GM18907 (cell line): Measurements from ENCODE around the gene PIK3CA.
"Not testable (repeated sequence)": the region's sequence is repeated elsewhere in the genome, so short reads cannot be mapped to it uniquely, and the experiment has no call there.

Experiments
- ATAC-seq: cut with Tn5 transposase; IDR thresholded peaks from one replicate; pipeline ENCODE4 v1.9.1; 2021; ENCODE audit warnings: mild to moderate bottlenecking, moderate library complexity; ENCODE audit not compliant: unreplicated experiment

PIK3CA gene

DNA sequence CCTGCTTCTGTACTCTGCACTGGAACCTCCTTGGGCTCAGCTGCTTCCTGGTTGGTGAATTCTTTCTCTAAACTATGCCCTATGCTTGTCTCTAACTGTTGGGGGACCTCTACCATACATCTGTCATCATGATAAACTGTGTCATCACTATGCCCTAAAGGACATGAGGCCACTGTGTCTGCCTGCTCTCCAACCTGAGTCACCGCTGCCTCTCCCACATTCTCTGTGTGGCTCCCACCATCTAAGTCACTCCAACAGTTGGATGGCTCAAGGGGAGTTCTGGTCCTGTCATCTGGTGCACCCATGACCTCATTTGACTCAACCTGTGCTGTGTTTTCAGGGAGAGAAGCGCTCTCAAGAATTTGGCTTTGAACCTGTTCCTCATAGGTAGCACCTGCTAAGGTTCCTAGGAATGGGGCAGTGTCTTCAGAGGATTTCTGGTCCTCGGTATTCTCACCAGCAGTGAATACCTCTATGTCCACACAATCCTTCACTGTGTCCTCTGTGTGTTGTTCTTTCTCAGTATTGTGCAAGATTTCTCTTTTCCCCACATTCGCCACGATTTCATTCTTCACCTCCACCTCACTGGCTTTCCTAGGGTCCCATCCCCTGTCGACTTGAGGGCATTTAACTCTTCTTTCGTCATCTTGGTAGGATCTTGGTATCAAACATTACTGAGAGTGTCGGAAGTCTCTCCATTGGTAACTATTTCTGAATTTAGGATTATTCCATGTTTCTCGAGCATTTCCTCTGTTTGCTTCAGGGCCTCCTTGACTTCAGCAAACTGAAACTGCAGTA, 112.0 kb downstream of the PIK3CA start:
- not testable (repeated sequence) for ATAC-seq

DNA sequence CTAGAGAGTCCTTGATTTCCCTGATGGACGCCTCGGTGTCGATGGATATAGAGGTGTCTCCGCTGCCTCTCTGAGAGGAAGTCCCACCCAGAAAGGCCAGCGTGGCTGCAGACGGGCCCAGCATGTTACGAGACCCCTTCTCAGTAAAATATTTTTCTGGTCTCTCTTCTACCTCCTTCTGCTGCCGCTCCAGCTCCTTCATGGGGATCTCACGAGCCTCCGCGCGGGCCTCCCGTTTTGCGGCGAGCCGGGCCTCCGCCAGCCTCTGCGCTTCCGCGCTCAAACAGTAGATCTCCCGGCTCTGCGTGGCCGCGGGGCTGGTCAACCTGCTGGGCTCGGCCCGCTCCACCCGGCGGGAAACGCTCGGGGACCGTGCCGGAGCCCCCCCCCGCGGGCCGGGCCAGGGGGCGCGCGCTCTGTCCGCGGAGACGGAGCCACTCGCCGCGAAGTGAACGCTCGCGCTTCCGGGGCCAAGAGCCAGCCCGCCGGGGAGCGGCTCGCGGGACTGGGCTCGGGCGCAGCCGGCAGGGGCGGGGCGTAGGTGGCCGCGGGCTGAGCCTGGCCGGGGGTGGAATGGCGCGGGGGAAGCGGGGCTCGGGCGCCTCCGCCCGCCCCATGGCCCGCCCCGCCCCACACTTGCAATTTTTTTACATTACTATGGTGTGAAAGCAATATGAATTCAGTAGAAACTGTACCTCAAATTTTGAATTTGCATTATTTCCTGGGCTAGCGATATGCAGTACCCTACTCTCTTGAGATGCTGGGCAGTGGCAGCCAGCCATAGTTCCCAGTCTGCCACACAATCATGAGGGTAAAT, 113.0 kb downstream of the PIK3CA start:
- peak; percentile 88 for ATAC-seq

- no peak for ATAC-seq
These were observed 115.0 kb downstream of the PIK3CA start for GRCh38 chr3:179263134-179263533.

DNA sequence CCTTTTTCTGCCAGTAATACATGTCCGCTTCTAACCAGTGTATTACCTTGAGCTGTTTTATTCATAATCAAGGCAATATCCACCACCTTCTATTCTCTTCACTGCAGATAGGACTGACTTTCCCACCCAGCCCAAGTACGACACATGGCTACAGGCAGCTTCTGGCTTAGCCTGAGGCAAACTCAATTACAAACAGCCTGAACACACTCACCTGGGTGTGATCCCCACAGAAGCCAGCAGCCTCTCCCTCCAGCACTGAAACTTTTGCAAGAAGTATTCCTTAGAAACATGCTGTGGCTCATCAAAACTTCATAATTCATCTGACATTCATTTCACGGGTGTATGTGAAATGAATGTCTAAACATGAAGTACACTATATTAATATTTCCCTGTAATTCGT, 116.3 kb downstream of the PIK3CA start:
- ATAC-seq = no peak

DNA sequence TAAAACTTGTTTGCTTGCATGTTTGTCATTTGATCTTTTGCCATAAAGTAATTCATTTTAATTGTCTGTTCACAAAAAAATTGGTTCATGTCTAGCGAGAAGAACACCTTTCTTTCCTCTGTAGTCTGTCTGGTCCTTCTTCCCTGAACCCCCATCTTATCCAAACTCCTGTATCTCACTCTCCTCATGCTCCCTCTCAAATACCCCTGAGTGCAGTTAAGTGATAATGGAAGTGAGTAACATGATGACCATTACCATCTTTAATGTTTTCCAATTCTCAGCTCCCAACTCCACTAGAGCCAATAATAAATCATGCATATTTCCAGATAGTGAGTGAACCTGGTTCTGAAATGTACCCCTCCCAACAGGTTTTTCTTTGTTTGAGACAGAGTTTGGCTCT, 116.9 kb downstream of the PIK3CA start:
- no peak for ATAC-seq

DNA sequence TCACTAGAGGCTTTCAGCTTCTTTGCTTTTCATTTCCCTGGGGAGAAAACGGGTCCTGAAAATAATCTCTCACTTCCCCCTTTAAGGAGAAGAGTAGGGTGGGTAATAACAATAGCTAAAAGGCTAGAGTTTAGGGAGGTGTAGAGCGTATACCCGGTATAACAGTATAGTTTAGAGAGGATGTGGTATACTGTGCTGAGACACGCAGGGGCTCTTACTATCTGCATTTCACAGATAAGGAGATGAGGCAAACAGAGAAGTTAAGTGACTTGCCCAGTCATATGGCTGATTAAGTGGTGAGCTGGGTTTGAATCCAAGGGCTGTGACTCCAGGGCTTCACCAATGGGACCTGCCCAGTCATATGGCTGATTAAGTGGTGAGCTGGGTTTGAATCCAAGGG, 117.7 kb downstream of the PIK3CA start:
- ATAC-seq = peak; percentile 68

DNA sequence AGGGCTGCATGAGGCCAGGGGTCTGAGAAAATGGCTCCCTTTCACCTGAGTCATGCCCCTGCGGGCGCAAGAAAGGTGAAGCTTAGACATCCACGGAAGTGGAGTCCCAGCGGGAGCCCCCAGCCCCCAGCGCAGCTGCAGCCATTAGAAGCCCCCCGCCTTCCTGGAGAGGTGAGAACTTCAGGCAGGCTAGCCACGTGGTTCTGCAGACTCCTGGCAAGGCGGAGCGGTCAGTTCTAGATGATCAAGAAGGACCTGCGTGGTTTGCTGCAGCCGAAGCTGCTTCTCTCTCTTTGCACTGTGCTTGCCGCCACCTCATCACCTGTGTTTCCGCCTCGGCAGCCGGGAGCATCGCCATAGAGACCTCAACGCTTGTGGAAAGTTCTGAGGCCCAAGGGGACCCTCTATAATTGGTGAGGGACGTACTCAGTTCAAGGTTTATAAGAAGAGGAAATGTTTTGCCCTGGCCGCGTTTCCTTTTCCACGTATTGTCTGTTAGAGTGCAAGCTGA, 118.6 kb downstream of the PIK3CA start:
- no peak for ATAC-seq

DNA sequence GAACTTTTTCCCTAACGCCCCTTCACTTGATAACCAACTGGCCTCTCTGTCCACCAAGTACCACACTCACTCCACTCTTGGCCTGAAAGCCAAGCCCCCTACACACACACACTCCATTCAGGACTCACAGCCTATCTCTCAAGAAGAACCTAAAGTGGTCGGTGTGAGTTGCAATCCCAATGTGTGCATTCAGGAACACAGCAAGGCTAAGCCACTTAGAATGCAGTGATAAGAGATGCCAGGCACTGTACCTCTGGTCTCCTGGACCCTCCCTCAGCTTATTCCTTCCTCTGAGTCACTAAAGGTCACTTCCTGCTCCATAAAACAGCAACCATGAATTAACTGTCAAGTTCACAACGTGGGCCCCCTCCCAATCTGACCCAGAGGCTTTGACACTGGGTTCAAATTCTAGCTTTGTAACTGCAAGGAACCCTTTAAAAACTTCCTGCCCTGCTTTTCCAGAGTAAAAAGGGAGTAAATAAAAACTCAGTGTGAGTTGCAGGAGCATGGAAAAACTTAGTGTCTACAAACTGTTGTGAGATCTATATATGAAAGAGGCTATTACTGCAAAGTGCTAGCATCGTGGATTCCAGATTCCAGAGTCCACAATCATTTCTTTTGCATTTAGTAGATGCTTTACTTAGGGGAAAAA, 120.4 kb downstream of the PIK3CA start:
- ATAC-seq = no peak

DNA sequence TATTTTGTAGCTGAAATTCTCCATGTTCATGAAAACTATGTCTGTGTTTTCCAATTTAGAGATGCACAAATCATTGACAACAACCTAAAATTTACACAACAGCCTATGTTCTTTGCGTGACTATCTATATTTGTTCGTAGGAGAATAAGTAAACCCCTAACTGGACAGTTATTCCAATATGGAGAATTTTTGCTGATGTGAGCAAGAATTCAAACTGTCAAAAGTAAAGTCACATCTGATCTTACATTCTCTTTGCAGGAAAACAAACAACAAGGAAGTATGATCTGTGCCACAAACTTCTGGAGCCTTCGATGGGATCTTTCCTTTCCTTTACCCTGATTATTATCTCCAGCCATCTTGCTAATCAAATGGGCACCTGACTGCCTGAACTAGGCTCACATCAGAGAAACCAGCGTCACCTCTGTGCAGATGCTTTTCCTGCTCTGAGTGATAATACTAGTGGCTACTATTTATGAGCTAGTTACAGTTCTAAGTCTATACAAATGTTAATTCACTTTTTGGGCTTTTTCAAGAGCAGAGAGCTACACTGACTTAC, 121.1 kb downstream of the PIK3CA start:
- no peak for ATAC-seq

DNA sequence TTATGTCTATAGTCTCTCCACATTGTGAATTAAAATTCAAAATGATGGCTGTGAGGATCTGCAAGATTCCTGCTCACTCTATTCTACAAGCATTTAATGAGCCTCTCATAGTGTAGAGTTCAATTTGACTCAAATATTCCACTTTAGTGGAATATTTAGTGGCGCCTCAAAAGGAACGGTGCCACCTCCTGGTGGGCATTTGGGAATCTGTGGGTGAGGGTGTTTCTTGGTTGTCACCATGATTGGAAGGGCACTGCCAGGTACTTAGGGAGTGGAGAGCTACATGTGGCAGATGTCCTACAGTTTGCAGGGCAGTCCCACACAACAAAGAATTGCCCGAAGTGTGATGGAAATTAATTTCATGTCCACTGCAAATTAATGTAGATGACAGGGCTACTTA, 124.2 kb downstream of the PIK3CA start:
- no peak for ATAC-seq

DNA sequence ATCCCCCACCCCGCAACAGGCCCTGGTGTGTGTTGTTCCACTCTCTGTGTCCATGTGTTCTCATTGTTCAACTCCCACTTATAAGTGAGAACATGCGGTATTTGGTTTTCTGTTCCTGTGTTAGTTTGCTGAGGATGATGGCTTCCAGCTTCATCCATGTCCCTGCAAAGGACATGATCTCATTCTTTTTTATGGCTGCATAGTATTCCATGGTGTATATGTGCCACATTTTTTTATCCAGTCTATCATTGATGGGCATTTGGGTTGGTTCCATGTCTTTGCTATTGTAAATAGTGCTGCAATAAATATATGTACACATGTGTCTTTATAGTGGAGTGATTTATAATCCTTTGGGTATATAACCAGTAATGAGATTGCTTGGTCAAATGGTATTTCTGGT, 126.3 kb downstream of the PIK3CA start:
- ATAC-seq = not testable (repeated sequence)

DNA sequence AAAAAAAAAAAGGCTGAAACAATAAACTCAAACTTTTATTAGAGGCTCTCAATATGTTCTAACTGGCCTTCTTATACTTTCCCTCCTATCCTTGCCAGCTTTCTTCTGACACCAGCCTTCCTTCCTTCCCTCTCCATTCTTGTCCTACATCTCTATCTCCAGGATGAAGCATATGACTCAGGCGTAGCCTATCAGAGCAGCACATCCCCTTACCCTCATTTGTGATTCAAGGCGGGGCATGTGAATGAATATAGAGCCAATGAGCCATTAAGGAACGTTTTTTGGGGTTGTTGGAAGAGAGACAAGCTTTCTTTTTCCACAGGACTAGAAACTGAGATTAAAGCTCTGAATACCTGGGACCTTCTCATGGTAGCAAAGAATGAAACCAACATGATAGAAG, 127.8 kb downstream of the PIK3CA start:
- ATAC-seq = no peak

DNA sequence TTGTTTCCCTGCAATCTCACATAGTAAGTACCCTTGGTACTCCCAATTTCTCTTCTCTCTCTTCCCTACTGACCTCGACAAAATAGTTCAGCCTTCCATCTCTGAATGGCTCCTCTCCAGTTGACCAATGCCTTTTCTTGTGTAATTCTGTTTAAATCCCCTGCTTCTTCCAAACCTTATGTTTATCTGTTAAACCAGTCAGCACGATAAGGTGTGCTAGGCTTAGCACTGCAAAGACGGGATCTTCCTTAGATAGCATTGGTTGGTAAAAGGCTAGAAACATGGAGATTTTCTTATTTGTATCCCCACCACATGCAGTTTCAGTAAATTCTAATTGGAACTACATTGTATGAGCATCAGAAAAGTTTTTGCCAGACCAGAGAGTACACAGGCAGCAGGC, 128.6 kb downstream of the PIK3CA start:
- ATAC-seq = no peak

GRCh38 chr3:179278151-179278550, 130.0 kb downstream of the PIK3CA start:
- no peak for ATAC-seq

- no peak for ATAC-seq
These were observed 131.0 kb downstream of the PIK3CA start for GRCh38 chr3:179278932-179279693.

GRCh38 chr3:179279837-179280236, 131.7 kb downstream of the PIK3CA start:
- ATAC-seq = no peak

DNA sequence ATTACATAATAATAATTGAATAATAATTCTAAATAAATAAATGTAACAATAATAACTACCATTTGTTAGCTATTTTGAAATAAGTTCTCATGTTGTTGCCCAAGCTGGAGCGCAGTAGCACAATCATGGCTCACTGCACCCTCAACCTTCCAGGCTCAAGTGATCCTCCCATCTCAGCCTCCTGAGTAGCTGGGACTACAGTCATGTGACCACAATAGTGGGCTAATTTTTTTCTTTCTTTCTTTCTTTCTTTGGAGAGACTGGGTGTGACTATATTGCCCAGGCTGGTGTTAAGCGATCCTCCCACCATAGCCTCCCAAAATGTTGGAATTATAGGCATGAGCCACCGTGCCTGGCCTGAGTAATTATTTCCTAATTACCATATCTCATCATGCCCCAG, 133.7 kb downstream of the PIK3CA start:
- ATAC-seq = no peak

DNA sequence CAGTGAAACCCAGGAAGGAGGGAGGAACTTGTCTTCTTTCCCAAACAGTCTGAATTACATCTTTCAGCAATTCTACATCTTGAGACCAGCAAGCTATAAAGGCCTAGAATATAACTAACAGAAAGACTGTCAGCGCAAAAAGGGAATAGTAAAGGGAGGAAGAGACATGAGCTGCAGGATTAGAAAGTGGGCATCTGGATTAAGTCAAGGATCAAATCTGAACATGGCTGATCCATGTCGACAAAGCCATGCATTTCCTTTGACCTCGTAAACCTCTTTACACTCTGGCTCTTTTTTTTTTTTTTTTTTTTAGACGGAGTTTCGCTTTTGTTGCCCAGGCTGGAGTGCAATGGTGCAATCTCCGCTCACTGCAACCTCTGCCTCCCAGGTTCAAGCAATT, 138.2 kb downstream of the PIK3CA start:
- ATAC-seq = no peak

DNA sequence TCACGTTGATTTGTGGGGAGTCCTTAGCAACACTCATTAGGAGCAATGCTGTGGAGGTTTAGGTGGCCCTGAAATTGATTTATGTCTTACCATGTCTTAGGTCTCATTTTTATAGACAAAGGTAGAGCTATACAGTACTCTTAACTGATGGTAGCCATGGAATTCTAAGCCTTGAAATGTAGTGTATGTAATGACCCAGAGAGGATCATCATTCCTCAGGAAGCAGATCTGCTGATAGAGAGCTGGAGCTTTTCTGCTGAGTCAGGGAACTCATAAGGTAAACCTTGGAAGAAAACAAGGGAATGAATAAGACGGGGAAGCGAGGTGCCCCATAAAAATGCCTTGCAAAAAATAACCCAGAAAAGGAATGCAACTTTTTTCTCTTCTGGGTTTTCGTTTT, 140.7 kb downstream of the PIK3CA start:
- ATAC-seq = no peak

- ATAC-seq = no peak
These were observed 141.1 kb downstream of the PIK3CA start for GRCh38 chr3:179289295-179289694.
